Measurements from ENCODE around the gene RNF166. TPM values are rescaled to one million over a fixed set of nuclear protein-coding genes. Genes with fewer than 3 reads are reported as not detected.

Gene RNF166
- total and polyA plus RNA-seq, 2 donors (not counting 3 experiments of a cell fraction or from before 2014, with no cell fraction given): 27.6 to 38.8 TPM

- Histone ChIP-seq H3K9me1 (replicated peaks; ENCODE audit: control insufficient read depth, extremely low read depth, insufficient read depth, low read length) (no peaks in the 10 kb centered on the region), H3K27ac (ENCODE audit: insufficient read depth, low read depth, low read length) (no peak overlapping the region), H2AFZ (ENCODE audit: low read depth, low read length) (no peak overlapping the region), H3K9ac (replicated peaks; ENCODE audit: extremely low read depth, insufficient read depth, low read length) (no peak overlapping the region), H3K4me3 (replicated peaks in 1 of 3; ENCODE audit: insufficient read depth in 1 of 3, low read depth in 1 of 3, low read length in 3 of 3) (no peak overlapping the region), H3K79me2 (ENCODE audit: control insufficient read depth, insufficient read depth, low read length) (no peaks in the 10 kb centered on the region), H4K20me1 (replicated peaks; ENCODE audit: control insufficient read depth, extremely low read depth, insufficient read depth, low read length) (no peaks in the 10 kb centered on the region), H3K27me3 (ENCODE audit: control insufficient read depth in 2 of 2, insufficient read depth in 2 of 2, low read length in 2 of 2) (peaks cover 0 to 2% of the 10 kb centered on the region in 2 experiments), H3K36me3 (ENCODE audit: control insufficient read depth in 2 of 2, extremely low read depth in 1 of 2, insufficient read depth in 2 of 2, low read length in 2 of 2) (no peaks in the 10 kb centered on the region), H3K4me1 (ENCODE audit: control insufficient read depth, extremely low read depth, insufficient read depth, low read length) (no peaks in the 10 kb centered on the region), H3K9me3 (replicated peaks; ENCODE audit: control insufficient read depth, insufficient read depth, low read length) (no peaks in the 10 kb centered on the region), H3K4me2 (ENCODE audit: insufficient read depth, low read length) (no peak overlapping the region)
- dilution Hi-C loops (cut with MboI; ENCODE audit: extremely low pct_ligation_motif_present, low sequenced_read_pairs): no loop called here
- DNase-seq (ENCODE audit: low read depth, low spot score) (no peak), FAIRE-seq (no peak)
- intact Hi-C loops (cut with micrococcal nuclease): loop anchor here (2.0 kb wide), 1 partner anchor 24 kb away; the partner anchor contains the start of gene MVD
- CTCF ChIA-PET: interaction anchor here (0.7 to 1.3 kb wide), 5 partner anchors 13 to 170 kb away, joined by 3 to 4 read pairs (median 3); partner anchors contain the start of gene TRAPPC2L
- BruUV-seq (replicated peaks): no TSS peak
- TF ChIP-seq FOS (IDR thresholded peaks at IDR 0.05; ENCODE audit: borderline replicate concordance, insufficient read depth, low read length) (no peak), GATA2 (IDR thresholded peaks at IDR 0.05; ENCODE audit: insufficient read depth, insufficient read length, low read depth, low read length) (no peak), POLR2A (IDR thresholded peaks at IDR 0.05; ENCODE audit: low read depth, low read length) (no peak), MYC (IDR thresholded peaks at IDR 0.05; ENCODE audit: low read depth, low read length) (no peak), JUN (IDR thresholded peaks at IDR 0.05; ENCODE audit: borderline replicate concordance, insufficient read depth, insufficient read length, low read depth) (no peak), EZH2 (IDR thresholded peaks at IDR 0.05; ENCODE audit: borderline replicate concordance, low read depth, low read length, severe bottlenecking) (no peak), POLR2AphosphoS5 (IDR thresholded peaks at IDR 0.05; ENCODE audit: insufficient read depth, low read depth, low read length) (no peak)
- TF ChIP-seq, protein P1, sequence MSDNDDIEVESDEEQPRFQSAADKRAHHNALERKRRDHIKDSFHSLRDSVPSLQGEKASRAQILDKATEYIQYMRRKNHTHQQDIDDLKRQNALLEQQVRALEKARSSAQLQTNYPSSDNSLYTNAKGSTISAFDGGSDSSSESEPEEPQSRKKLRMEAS (IDR thresholded peaks at IDR 0.05; ENCODE audit: insufficient read depth, insufficient read length): no peak
- TF ChIP-seq, protein P2, sequence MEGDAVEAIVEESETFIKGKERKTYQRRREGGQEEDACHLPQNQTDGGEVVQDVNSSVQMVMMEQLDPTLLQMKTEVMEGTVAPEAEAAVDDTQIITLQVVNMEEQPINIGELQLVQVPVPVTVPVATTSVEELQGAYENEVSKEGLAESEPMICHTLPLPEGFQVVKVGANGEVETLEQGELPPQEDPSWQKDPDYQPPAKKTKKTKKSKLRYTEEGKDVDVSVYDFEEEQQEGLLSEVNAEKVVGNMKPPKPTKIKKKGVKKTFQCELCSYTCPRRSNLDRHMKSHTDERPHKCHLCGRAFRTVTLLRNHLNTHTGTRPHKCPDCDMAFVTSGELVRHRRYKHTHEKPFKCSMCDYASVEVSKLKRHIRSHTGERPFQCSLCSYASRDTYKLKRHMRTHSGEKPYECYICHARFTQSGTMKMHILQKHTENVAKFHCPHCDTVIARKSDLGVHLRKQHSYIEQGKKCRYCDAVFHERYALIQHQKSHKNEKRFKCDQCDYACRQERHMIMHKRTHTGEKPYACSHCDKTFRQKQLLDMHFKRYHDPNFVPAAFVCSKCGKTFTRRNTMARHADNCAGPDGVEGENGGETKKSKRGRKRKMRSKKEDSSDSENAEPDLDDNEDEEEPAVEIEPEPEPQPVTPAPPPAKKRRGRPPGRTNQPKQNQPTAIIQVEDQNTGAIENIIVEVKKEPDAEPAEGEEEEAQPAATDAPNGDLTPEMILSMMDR (IDR thresholded peaks at IDR 0.05; ENCODE audit: extremely low read depth in 1 of 2, insufficient read depth in 1 of 2, low read depth in 1 of 2, low read length in 2 of 2): no peak
- POLR2A ChIA-PET: no interaction called here
Measured at GRCh38 chr16:88687254-88687576, 19.0 kb downstream of the RNF166 start.

Data from endothelial cell of umbilical vein (primary cell).